Measurements from ENCODE around the gene CSNK2A2.

Gene CSNK2A2

GRCh38 chr16:58114827-58115825 is 82.8 kb downstream of the CSNK2A2 start:
- Histone ChIP-seq H3K27me3 (replicated peaks; ENCODE audit: control insufficient read depth, insufficient read depth, low read length) (no peaks in the 10 kb centered on the region), H3K36me3 (ENCODE audit: control insufficient read depth, insufficient read depth, low read length) (peaks cover 15% of the 10 kb centered on the region), H3K4me3 (replicated peaks; ENCODE audit: low read depth, low read length) (no peak overlapping the region)
- no peak for DNase-seq (ENCODE audit: extremely low read depth, insufficient read length)
- TF ChIP-seq, protein P1, sequence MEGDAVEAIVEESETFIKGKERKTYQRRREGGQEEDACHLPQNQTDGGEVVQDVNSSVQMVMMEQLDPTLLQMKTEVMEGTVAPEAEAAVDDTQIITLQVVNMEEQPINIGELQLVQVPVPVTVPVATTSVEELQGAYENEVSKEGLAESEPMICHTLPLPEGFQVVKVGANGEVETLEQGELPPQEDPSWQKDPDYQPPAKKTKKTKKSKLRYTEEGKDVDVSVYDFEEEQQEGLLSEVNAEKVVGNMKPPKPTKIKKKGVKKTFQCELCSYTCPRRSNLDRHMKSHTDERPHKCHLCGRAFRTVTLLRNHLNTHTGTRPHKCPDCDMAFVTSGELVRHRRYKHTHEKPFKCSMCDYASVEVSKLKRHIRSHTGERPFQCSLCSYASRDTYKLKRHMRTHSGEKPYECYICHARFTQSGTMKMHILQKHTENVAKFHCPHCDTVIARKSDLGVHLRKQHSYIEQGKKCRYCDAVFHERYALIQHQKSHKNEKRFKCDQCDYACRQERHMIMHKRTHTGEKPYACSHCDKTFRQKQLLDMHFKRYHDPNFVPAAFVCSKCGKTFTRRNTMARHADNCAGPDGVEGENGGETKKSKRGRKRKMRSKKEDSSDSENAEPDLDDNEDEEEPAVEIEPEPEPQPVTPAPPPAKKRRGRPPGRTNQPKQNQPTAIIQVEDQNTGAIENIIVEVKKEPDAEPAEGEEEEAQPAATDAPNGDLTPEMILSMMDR (IDR thresholded peaks at IDR 0.05; ENCODE audit: insufficient read depth, low read length, poor library complexity, severe bottlenecking) = no peak

GRCh38 chr16:58111302-58111627 is 86.6 kb downstream of the CSNK2A2 start:
- H3K36me3 ChIP-seq (ENCODE audit: control insufficient read depth, insufficient read depth, low read length) = peaks cover 15% of the 10 kb centered on the region
- TF ChIP-seq, protein P1 (IDR thresholded peaks at IDR 0.05; ENCODE audit: insufficient read depth, low read length, poor library complexity, severe bottlenecking) = no peak
- H3K4me3 ChIP-seq (replicated peaks; ENCODE audit: low read depth, low read length) = no peak overlapping the region
- no peak for DNase-seq (ENCODE audit: extremely low read depth, insufficient read length)
- no peaks in the 10 kb centered on the region for H3K27me3 ChIP-seq (replicated peaks; ENCODE audit: control insufficient read depth, insufficient read depth, low read length)

GRCh38 chr16:58110571-58111301 is 87.2 kb downstream of the CSNK2A2 start:
- DNase-seq (ENCODE audit: extremely low read depth, insufficient read length) = no peak
- no peak overlapping the region for H3K4me3 ChIP-seq (replicated peaks; ENCODE audit: low read depth, low read length)
- no peaks in the 10 kb centered on the region for H3K27me3 ChIP-seq (replicated peaks; ENCODE audit: control insufficient read depth, insufficient read depth, low read length)
- TF ChIP-seq, protein P1 (IDR thresholded peaks at IDR 0.05; ENCODE audit: insufficient read depth, low read length, poor library complexity, severe bottlenecking) = no peak
- H3K36me3 ChIP-seq (ENCODE audit: control insufficient read depth, insufficient read depth, low read length) = peaks cover 12% of the 10 kb centered on the region

GRCh38 chr16:58109881-58110280 is 88.0 kb downstream of the CSNK2A2 start:
- TF ChIP-seq, protein P1 (IDR thresholded peaks at IDR 0.05; ENCODE audit: insufficient read depth, low read length, poor library complexity, severe bottlenecking) = no peak

DNA sequence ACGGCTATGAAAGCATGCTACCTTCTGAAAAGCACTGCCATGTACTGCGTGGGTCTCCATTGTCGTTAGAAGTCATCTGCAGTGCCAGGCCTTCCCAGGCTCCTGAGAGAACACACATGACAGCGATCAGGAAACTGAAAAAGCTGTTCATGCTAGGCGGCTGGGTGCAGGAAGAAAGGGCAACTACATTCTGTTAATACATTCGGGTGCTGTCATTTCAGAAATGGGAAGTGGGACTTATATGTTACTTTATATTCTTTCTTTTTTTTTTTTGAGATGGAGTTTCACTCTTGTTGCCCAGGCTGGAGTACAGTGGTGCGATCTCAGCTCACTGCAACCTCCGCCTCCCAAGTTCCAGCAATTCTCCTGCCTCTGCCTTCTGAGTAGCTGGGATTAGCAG is 88.6 kb downstream of the CSNK2A2 start:
- H3K4me3 ChIP-seq (replicated peaks; ENCODE audit: low read depth, low read length) = no peak overlapping the region

More at GRCh38 chr16:58109881-58110280, 88.0 kb downstream of the CSNK2A2 start:
- no peaks in the 10 kb centered on the region for H3K27me3 ChIP-seq (replicated peaks; ENCODE audit: control insufficient read depth, insufficient read depth, low read length)
- H3K36me3 ChIP-seq (ENCODE audit: control insufficient read depth, insufficient read depth, low read length) = peaks cover 6% of the 10 kb centered on the region
- H3K4me3 ChIP-seq (replicated peaks; ENCODE audit: low read depth, low read length) = no peak overlapping the region
- no peak for DNase-seq (ENCODE audit: extremely low read depth, insufficient read length)

More for the DNA sequence above, 88.6 kb downstream of the CSNK2A2 start:
- H3K27me3 ChIP-seq (replicated peaks; ENCODE audit: control insufficient read depth, insufficient read depth, low read length) = no peaks in the 10 kb centered on the region
- H3K36me3 ChIP-seq (ENCODE audit: control insufficient read depth, insufficient read depth, low read length) = peaks cover 2% of the 10 kb centered on the region
- DNase-seq (ENCODE audit: extremely low read depth, insufficient read length) = no peak
- TF ChIP-seq, protein P1 (IDR thresholded peaks at IDR 0.05; ENCODE audit: insufficient read depth, low read length, poor library complexity, severe bottlenecking) = no peak

Data from GM06990 (cell line).